H1 (cell line): Measurements from ENCODE around the gene MPRIP.

Experiments used
- BCL11A ChIP-seq, 2 experiments: IDR thresholded peaks; one replicate each; pipeline ENCODE4 v1.6.1; 2011; ENCODE audit warnings: low read depth in 2 of 2, low read length in 2 of 2, mild to moderate bottlenecking in 2 of 2
- CHD1 ChIP-seq: IDR thresholded peaks from 2 replicates; pipeline ENCODE4 v1.6.1; 2012; ENCODE audit warnings: low read depth, low read length, improper control_type of control experiment
- CREB1 ChIP-seq: IDR thresholded peaks from 2 replicates; pipeline ENCODE4 v1.6.1; 2012; ENCODE audit warnings: inconsistent platforms
- CTCF ChIP-seq, 3 experiments: IDR thresholded peaks; 1 replicate in 2 of 3; 2 replicates in 1 of 3; pipeline versions ENCODE4 v1.5.1 to v1.6.1; 2011; ENCODE audit warnings: low read length in 3 of 3, mild to moderate bottlenecking in 3 of 3, inconsistent platforms in 2 of 3, low read depth in 1 of 3, moderate library complexity in 1 of 3; ENCODE audit not compliant: insufficient read depth in 1 of 3; ENCODE audit errors: control extremely low read depth in 1 of 3
- EZH2 ChIP-seq: fragments of 200-600 bp; sonication (generic); IDR thresholded peaks from 2 replicates; pipeline ENCODE4 v1.7.1; 2012; ENCODE audit warnings: low read depth, mild to moderate bottlenecking, moderate library complexity, low read length, inconsistent platforms; ENCODE audit not compliant: severe bottlenecking
- GABPA ChIP-seq: IDR thresholded peaks from 2 replicates; pipeline ENCODE4 v1.6.1; 2011; ENCODE audit warnings: mild to moderate bottlenecking, low read length, moderate library complexity, borderline replicate concordance; ENCODE audit not compliant: insufficient read depth
- MAX ChIP-seq: IDR thresholded peaks from 2 replicates; pipeline ENCODE4 v1.6.1; 2012; ENCODE audit warnings: inconsistent platforms
- POLR2A ChIP-seq, 2 experiments: IDR thresholded peaks; 1 replicate in 1 of 2; 2 replicates in 1 of 2; pipeline ENCODE4 v1.6.1; 2011; ENCODE audit warnings: low read depth in 2 of 2, low read length in 2 of 2, mild to moderate bottlenecking in 2 of 2; ENCODE audit errors: control extremely low read depth in 1 of 2
- SIN3A ChIP-seq, 2 experiments: IDR thresholded peaks in 1 of 2; conservative IDR thresholded peaks in 1 of 2; 2 replicates each; pipeline ENCODE4 v1.6.1; 2011 to 2012; ENCODE audit warnings: low read length in 2 of 2, improper control_type of control experiment in 1 of 2, low read depth in 1 of 2, mild to moderate bottlenecking in 1 of 2
- SP4 ChIP-seq: IDR thresholded peaks from 2 replicates; pipeline ENCODE4 v1.6.1; 2012; ENCODE audit warnings: low read length, inconsistent platforms
- SUZ12 ChIP-seq: fragments of 200-600 bp; sonication (generic); IDR thresholded peaks from 2 replicates; pipeline ENCODE4 v1.6.1; 2012; ENCODE audit warnings: mild to moderate bottlenecking, inconsistent platforms, low read length, moderate library complexity, mixed read lengths
- USF2 ChIP-seq: IDR thresholded peaks from 2 replicates; pipeline ENCODE4 v1.6.1; 2011; ENCODE audit warnings: low read length, improper control_type of control experiment

- TF ChIP-seq CHD1 (no peak), POLR2A (IDR thresholded peaks at IDR 0.05; ENCODE audit: control extremely low read depth in 1 of 2, low read depth in 2 of 2, low read length in 2 of 2) (no peak), SIN3A (conservative IDR thresholded peaks at IDR 0.05 in 1 of 2, IDR thresholded peaks at IDR 0.05 in 1 of 2; ENCODE audit: low read depth in 1 of 2, low read length in 2 of 2) (no peak), EZH2 (no peak), USF2 (no peak), CTCF (IDR thresholded peaks at IDR 0.05; ENCODE audit: control extremely low read depth in 1 of 3, insufficient read depth in 1 of 3, low read depth in 1 of 3, low read length in 3 of 3) (no peak), CREB1 (no peak), GABPA (no peak), SUZ12 (no peak), MAX (no peak), SP4 (no peak), BCL11A (IDR thresholded peaks at IDR 0.05; ENCODE audit: low read depth in 2 of 2, low read length in 2 of 2) (no peak)
These were observed 110.1 kb downstream of the MPRIP start for GRCh38 chr17:17152385-17152784.
